Right lung (tissue), 10 donors: Measurements from ENCODE around the gene GDNF. TPM values are rescaled to one million over a fixed set of nuclear protein-coding genes. Genes with fewer than 3 reads are reported as not detected.
"Not testable (repeated sequence)": the region's sequence is repeated elsewhere in the genome, so short reads cannot be mapped to it uniquely, and the experiment has no call there.

Source experiments
- DNase-seq, 2 donors: peaks; one replicate each; pipeline ENCODE4 v3.0.0-alpha.2; 2013
- long read RNA-seq, 8 donors: transcript quantifications; one replicate each; lab custom pipeline, GENCODE V29; 2026
- polyA plus RNA-seq, 5 donors: library from polyadenylated mRNA; unstranded; fragments of 120-200 nt; gene quantifications; one replicate each; pipeline versions ENCODE4 v1.2.1 to v1.2.3, GENCODE V29; 2013; ENCODE audit warnings: inconsistent platforms in 1 of 5, low replicate concordance in 1 of 5; ENCODE audit not compliant: insufficient read length in 5 of 5, insufficient read depth in 1 of 5

The GDNF gene, protein sequence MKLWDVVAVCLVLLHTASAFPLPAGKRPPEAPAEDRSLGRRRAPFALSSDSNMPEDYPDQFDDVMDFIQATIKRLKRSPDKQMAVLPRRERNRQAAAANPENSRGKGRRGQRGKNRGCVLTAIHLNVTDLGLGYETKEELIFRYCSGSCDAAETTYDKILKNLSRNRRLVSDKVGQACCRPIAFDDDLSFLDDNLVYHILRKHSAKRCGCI
- polyA plus RNA-seq, result under 1 TPM in 2 of 5 donors, not detected in 3; 0.12 to 0.18 TPM
- long read RNA-seq, donor 1, result 0 reads
- long read RNA-seq, donor 2, result 0 reads
- long read RNA-seq, donor 3, result 0 reads
- long read RNA-seq, donor 4, result 0 reads
- long read RNA-seq, donor 5, result 0 reads
- long read RNA-seq, donor 6, result 0 reads
- long read RNA-seq, donor 7, result 0 reads
- long read RNA-seq, donor 8, result 0 reads

DNA sequence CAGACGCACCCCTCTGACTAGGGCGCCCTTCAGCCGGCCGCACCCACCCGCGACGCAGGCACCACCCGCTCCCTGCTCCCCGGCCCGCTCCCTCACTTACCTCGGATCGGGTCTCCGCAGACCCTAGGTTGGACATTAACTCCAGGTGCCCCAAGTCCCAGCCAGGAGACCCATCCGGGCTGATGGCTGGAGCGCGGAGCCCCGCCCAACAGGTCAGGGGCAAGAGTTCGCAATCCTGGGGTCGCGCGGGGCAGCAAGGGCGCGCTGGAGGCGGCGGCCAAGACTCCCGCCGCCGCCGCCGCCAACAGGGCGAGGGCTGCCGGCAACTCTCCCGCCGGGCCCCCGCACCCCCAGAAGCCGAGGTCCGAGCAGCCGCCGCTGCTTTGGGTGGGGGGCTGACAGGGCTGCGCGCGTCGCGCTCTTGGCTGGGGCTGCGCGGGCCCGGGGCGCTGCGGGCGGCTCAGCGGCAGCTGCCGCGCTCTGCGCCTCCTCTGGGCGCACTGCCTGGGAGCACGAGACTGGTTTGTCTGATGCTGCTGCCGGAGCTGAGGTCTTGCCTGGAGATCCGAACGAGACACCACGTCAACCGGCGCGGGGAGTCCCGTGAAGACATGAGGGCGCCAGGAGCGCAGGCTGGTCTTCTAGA, at the start of gene GDNF:
Gene GDNF (minus strand): TSS at position 635 of the 646 bp plus-strand sequence. CDS start 5,245 bp downstream, outside the sequence.
- peak in 1 of 2 donors; percentile 32 for DNase-seq

DNA sequence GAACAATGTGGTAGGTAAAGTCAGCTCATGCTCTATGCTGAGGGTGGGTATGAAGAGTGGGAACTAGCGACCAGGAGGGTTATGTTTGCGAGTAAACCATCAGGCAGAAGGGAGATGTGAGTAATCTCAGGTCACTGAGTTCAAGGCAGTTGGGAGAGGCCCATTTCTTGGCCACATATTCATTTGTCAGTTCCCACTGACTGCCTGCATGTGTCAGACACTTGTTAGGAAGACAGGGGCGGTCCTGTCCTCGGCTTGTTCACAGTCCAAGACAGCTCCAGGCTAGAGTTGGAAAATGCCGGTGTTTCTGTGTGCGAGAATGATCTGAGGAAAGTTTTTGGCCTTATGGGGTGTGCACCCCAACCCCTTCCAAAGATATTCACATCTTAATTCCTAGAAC, 48.6 kb upstream of the GDNF start:
- no peak for DNase-seq

DNA sequence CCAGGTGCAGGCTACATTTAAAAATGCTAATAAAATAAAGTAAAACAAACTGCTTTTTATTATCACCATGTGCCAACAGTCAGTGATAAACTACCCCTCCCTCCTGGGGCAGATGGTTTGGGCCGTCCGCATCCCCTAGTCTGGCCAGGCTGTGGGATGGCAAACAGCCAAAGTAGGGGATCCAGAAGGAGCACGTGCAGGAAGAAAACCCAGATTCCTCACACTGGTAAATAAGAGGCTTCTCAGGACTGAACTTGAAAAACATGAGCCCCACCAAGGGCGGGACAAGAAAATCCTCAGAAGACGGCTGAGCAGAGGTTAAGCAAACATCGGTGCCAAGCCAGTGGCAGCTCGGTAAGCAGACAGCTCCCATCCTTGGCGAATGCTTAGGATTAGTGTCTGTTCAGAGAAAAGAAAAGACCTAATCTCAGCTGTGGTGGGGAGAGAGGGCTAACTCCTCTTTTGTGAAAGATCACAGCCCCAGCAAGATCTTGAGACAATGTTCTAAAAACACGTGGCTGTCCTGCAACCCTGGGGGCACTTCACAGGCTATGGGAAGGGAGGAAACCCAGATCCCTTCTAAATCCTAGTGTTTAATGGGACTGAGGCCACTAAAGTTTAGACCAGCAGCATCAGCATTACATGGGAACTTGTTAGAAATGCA, 46.5 kb upstream of the GDNF start:
- DNase-seq, result no peak

- DNase-seq, result no peak
Measured at GRCh38 chr5:37882636-37883035, 42.8 kb upstream of the GDNF start.

DNA sequence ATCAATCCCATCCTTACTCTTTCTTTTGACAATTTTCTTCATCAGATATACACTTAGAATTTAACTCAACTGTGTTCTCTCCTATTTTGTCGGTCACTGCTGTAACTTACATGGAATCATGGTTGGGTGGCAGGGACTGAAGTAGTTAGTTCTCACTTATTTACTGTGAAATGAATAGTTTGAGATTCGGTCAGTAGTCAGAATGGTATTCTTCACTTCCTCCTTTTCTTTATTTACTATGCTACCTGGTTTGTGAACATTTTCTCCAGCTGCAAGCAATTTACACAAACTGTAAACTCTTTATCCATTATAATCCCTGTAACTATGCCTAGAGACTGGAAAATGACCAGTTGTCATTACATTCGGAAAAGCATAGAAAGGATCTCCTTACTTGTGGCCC, 41.5 kb upstream of the GDNF start:
- DNase-seq, result no peak

- no peak for DNase-seq
Measured at GRCh38 chr5:37876943-37877342, 37.1 kb upstream of the GDNF start.

- DNase-seq, result no peak
Measured at GRCh38 chr5:37876245-37876644, 36.4 kb upstream of the GDNF start.

DNA sequence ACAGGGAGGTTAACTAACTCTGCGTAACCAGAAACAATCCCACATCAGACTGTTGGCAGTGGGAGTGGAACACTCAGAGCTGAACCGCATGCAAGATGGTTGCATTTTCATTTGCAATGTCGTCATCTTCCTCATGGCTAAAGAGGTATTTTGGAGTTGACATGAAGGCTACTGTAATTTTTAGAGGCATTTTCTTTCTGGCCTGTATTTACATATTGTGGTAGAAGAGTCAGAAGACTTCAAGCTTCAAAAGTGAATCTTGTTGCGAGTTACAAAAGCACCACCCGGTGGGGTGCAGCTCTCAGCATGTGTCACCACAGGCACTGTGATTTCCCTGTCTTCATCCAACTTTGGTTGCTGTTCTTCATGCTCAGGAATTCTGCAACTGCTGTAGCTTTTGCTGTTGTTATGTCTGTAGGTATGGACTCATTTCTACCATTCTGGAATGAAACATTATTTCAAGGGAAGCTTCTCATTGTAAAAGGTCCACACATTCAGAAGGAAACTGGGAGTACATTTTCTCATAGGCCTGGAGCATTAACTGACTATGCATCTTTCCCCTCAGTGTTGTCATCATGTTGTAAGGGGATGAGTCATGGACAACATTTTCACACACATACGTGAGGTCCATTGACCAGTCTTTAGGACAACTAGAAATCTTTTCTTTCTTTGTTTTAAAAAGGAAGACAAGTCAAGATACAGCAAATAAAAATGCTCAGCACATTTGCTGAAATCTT, 35.4 kb upstream of the GDNF start:
- no peak for DNase-seq

- no peak for DNase-seq
Measured at GRCh38 chr5:37873988-37874387, 34.1 kb upstream of the GDNF start.

- no peak for DNase-seq
Measured at GRCh38 chr5:37871023-37871815, 31.4 kb upstream of the GDNF start.

- no peak for DNase-seq
Measured at GRCh38 chr5:37869216-37869615, 29.4 kb upstream of the GDNF start.

GRCh38 chr5:37867654-37868053, 27.8 kb upstream of the GDNF start:
- DNase-seq, result no peak

DNA sequence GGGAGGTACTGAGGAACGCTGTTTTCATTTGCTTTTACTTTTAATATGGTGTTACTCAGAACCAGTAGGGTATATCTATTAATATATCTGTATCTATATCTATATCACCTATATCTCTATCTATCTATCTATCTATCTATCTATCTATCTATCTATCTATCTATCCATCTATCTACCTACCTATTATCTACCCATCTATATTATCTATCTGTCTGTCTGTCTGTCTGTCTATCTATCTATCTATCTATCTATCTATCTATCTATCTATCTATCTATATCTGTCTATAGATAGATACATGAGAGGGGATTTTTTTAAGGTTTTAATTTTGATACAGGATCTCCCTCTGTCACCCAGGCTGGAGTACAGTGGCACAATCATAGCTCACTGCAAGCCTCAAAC, 23.1 kb upstream of the GDNF start:
- DNase-seq, result not testable (repeated sequence)

GRCh38 chr5:37860206-37860605, 20.4 kb upstream of the GDNF start:
- no peak for DNase-seq

- DNase-seq, result no peak
Measured at GRCh38 chr5:37859805-37860204, 20.0 kb upstream of the GDNF start.

GRCh38 chr5:37858250-37858649, 18.4 kb upstream of the GDNF start:
- no peak for DNase-seq

DNA sequence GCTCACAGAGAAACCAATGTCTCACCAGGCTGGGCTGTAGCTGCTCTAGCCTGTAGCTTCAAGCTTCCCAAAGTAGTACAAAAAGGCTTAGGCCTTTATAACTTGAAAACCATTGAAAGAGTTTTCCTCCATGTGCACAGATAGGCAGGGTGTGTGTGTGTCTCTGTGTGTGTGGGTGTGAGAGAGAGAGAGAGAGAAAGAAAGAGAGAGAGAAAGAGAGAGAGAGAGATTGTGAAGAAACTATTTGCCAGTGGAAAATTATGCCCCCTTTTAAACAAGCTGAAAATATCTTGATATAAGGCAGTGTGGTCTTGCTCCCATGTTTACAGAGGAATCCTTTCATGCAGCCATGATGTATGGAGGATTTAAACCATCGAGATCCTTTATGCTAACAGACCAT, 17.9 kb upstream of the GDNF start:
- no peak for DNase-seq

GRCh38 chr5:37855438-37855837, 15.6 kb upstream of the GDNF start:
- DNase-seq, result no peak

DNA sequence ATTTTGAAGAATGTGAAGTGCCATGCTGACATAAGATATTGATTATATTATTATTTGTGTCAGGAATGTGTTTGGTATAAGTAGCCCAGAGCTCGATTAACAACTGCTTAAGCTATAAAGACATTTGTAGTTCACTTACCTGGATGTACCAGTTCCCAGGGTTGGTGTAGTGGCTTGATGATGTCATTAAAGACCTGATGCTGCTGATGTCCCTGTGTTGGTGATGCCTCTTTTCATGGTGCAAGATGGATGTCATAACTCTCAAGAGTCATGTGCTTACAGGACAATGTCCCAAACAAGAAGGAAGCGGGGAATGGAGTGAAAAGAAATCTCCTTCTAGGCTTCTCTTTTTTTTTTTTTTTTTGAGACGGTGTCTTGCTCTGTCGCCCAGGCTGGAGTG, 11.5 kb upstream of the GDNF start:
- DNase-seq, result no peak

DNA sequence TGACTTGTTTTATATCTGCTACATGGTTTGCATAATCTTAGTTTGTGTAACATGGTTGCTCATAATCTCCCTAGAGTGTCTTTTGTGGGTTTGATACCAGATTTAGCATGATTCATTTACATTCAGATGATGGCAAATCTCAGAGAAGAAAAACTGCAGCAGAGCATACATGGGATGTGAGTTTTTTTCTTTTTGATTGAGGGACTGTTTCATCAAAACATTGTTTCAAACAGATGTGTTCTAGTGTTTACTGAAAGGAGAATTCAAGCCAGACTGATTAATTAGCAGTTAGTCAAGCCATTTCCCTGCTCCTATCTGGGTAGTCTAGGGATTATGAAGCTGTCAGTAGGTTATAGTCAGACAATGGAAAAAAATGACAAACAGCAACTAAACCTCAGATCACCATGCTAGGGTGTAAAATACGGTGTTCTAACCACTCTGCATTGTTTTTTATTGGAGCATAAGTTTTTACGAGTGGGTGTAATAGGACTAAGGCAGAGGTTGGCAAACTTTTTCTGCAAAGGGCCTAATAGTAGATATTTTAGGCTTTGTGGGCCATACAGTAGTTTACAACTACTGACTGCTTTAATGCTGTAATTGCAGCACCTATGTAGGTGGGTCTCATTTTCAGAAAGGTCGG, 10.5 kb upstream of the GDNF start:
- no peak for DNase-seq

DNA sequence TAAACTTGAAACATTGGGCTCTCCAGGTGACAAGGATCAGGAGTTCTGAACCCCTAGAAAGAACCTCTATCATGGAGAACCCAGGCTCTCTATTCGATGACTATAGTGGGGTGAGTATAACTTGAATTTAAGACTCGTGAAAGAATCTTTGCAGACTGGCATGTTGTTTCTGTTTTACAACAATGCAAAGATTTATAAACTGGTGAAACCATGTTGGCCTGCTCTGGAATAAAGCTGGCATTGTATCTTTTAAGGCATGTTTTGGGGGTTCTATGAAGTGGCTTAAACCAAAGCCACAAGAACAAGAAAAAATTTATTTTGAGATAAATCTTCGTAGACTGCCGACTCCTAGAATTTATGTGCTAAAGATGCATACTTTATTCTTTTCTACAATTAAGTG, 9.8 kb upstream of the GDNF start:
- no peak for DNase-seq
